ENCODE measurements around the gene TBC1D22A. TPM values are rescaled to one million over a fixed set of nuclear protein-coding genes. Genes with fewer than 3 reads are reported as not detected.
A peak's percentile ranks its signal among the peaks of the same experiment; 100 is the strongest.

The TBC1D22A gene
- total and polyA plus RNA-seq, 2 donors (not counting 3 experiments of a cell fraction or from before 2014, with no cell fraction given): 26.1 to 32.4 TPM

DNA sequence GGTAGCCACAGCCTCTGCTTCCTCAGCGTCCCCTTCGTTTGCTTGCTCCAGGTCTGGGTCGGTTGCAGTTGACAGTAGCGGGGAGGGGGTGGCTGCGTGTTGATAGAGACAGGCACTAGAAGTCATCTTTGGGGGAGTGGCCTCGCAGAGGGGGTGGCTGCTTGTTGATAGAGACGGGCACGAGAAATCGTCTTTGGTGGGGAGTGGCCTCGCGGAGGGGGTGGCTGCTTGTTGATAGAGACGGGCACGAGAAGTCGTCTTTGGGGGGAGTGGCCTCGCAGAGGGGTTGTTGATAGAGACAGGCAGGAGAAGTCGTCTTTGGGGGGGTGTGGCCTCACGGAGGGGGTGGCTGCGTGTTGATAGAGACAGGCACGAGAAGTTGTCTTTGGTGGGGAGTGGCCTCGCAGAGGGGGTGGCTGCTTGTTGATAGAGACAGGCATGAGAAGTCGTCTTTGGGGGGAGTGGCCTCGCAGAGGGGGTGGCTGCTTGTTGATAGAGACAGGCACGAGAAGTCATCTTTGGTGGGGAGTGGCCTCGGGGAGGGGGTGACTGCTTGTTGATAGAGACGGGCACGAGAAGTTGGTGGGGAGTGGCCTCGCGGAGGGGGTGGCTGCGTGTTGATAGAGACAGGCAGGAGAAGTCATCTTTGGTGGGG, 328.3 kb downstream of the TBC1D22A start:
- peak overlapping the region; percentile 60 for H2AFZ ChIP-seq (ENCODE audit: low read depth, low read length)
- no peaks in the 10 kb centered on the region for H3K9me3 ChIP-seq (replicated peaks; ENCODE audit: control insufficient read depth, insufficient read depth, low read length)
- H3K27ac ChIP-seq (ENCODE audit: insufficient read depth, low read depth, low read length): no peak overlapping the region
- peak overlapping the region; percentile 30 to 50 (median 45) for H3K4me3 ChIP-seq (replicated peaks in 1 of 3; ENCODE audit: insufficient read depth in 1 of 3, low read depth in 1 of 3, low read length in 3 of 3)
- no peaks in the 10 kb centered on the region for H3K27me3 ChIP-seq (ENCODE audit: control insufficient read depth in 2 of 2, insufficient read depth in 2 of 2, low read length in 2 of 2)
- no peak overlapping the region for H3K9ac ChIP-seq (replicated peaks; ENCODE audit: extremely low read depth, insufficient read depth, low read length)
- FAIRE-seq (no peak), DNase-seq (ENCODE audit: low read depth, low spot score) (peak; percentile 22)
- H3K79me2 ChIP-seq (ENCODE audit: control insufficient read depth, insufficient read depth, low read length): no peaks in the 10 kb centered on the region
- intact Hi-C loops (cut with micrococcal nuclease): no loop called here
- dilution Hi-C loops (cut with MboI; ENCODE audit: extremely low pct_ligation_motif_present, low sequenced_read_pairs): no loop called here
- H3K4me2 ChIP-seq (ENCODE audit: insufficient read depth, low read length): peak overlapping the region; percentile 75
- H3K36me3 ChIP-seq (ENCODE audit: control insufficient read depth in 2 of 2, extremely low read depth in 1 of 2, insufficient read depth in 2 of 2, low read length in 2 of 2): no peaks in the 10 kb centered on the region
- H4K20me1 ChIP-seq (replicated peaks; ENCODE audit: control insufficient read depth, extremely low read depth, insufficient read depth, low read length): no peaks in the 10 kb centered on the region
- H3K4me1 ChIP-seq (ENCODE audit: control insufficient read depth, extremely low read depth, insufficient read depth, low read length): peaks cover 8% of the 10 kb centered on the region
- ChIA-PET POLR2A (no interaction called here), CTCF (no interaction called here)
- no TSS peak for BruUV-seq (replicated peaks)
- TF ChIP-seq, protein P1, sequence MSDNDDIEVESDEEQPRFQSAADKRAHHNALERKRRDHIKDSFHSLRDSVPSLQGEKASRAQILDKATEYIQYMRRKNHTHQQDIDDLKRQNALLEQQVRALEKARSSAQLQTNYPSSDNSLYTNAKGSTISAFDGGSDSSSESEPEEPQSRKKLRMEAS (IDR thresholded peaks at IDR 0.05; ENCODE audit: insufficient read depth, insufficient read length): no peak
- TF ChIP-seq JUN (IDR thresholded peaks at IDR 0.05; ENCODE audit: borderline replicate concordance, insufficient read depth, insufficient read length, low read depth) (no peak), POLR2A (IDR thresholded peaks at IDR 0.05; ENCODE audit: low read depth, low read length) (no peak), MYC (IDR thresholded peaks at IDR 0.05; ENCODE audit: low read depth, low read length) (no peak), FOS (IDR thresholded peaks at IDR 0.05; ENCODE audit: borderline replicate concordance, insufficient read depth, low read length) (no peak)
- TF ChIP-seq, protein P2, sequence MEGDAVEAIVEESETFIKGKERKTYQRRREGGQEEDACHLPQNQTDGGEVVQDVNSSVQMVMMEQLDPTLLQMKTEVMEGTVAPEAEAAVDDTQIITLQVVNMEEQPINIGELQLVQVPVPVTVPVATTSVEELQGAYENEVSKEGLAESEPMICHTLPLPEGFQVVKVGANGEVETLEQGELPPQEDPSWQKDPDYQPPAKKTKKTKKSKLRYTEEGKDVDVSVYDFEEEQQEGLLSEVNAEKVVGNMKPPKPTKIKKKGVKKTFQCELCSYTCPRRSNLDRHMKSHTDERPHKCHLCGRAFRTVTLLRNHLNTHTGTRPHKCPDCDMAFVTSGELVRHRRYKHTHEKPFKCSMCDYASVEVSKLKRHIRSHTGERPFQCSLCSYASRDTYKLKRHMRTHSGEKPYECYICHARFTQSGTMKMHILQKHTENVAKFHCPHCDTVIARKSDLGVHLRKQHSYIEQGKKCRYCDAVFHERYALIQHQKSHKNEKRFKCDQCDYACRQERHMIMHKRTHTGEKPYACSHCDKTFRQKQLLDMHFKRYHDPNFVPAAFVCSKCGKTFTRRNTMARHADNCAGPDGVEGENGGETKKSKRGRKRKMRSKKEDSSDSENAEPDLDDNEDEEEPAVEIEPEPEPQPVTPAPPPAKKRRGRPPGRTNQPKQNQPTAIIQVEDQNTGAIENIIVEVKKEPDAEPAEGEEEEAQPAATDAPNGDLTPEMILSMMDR (IDR thresholded peaks at IDR 0.05; ENCODE audit: extremely low read depth in 1 of 2, insufficient read depth in 1 of 2, low read depth in 1 of 2, low read length in 2 of 2): no peak
- no peaks in the 10 kb centered on the region for H3K9me1 ChIP-seq (replicated peaks; ENCODE audit: control insufficient read depth, extremely low read depth, insufficient read depth, low read length)
